Caco-2 (cell line): ENCODE measurements around the gene CSF1. TPM values are rescaled to one million over a fixed set of nuclear protein-coding genes. Genes with fewer than 3 reads are reported as not detected.

Experiments
- BruUV-seq: library from RNA; stranded (reverse); fragments of 400-500 nt; replicated peaks from 2 replicates; lab custom pipeline; 2021; lab: Mats Ljungman, UMichigan
- CTCF ChIA-PET: fragments of 300-600 bp; sonication (Branson Sonifier 250); formaldehyde crosslinking; loops from one replicate; lab custom pipeline; 2022; ENCODE audit warnings: antibody characterized with exemption; lab: Charles Lee
- POLR2A ChIA-PET: fragments of 300-600 bp; sonication (Branson Sonifier 250); formaldehyde crosslinking; loops from one replicate; lab custom pipeline; 2022; ENCODE audit warnings: antibody characterized with exemption; lab: Charles Lee
- DNase-seq, 2 experiments: peaks; one replicate each; pipeline versions ENCODE4 v3.0.0 to v3.0.0-alpha.2; 2020 to 2022
- H3K27me3 ChIP-seq: replicated peaks from 2 replicates; pipeline ENCODE4 v1.6.0; 2011; ENCODE audit warnings: low read length; ENCODE audit not compliant: control insufficient read depth, insufficient read depth
- H3K36me3 ChIP-seq: 2 replicates; pipeline ENCODE4 v1.5.1; 2011; ENCODE audit warnings: low read length; ENCODE audit not compliant: control insufficient read depth, insufficient read depth
- H3K4me1 ChIP-seq: fragments of 250-450 bp; sonication (Bioruptor Pico); 2 replicates; pipeline ENCODE4 v1.5.1; 2020; ENCODE audit warnings: mild to moderate bottlenecking
- H3K4me3 ChIP-seq: 2 replicates; pipeline ENCODE4 v1.5.1; 2011; ENCODE audit warnings: low read depth, mild to moderate bottlenecking, control low read depth, low read length
- H3K9me3 ChIP-seq: fragments of 250-450 bp; sonication (Bioruptor Pico); 2 replicates; pipeline ENCODE4 v1.5.1; 2020; ENCODE audit warnings: mild to moderate bottlenecking, moderate library complexity
- H3K27ac Mint-ChIP-seq: one replicate; pipeline ENCODE4 v1.8.0; 2022; ENCODE audit warnings: mixed read lengths; ENCODE audit not compliant: unreplicated experiment
- H3K27me3 Mint-ChIP-seq: one replicate; pipeline ENCODE4 v1.8.0; 2022; ENCODE audit warnings: mixed read lengths; ENCODE audit not compliant: insufficient read depth, unreplicated experiment
- H3K36me3 Mint-ChIP-seq: one replicate; pipeline ENCODE4 v1.8.0; 2022; ENCODE audit warnings: mild to moderate bottlenecking, mixed read lengths; ENCODE audit not compliant: insufficient read depth, unreplicated experiment
- H3K4me1 Mint-ChIP-seq: one replicate; pipeline ENCODE4 v1.8.0; 2022; ENCODE audit warnings: low read depth, mixed read lengths; ENCODE audit not compliant: unreplicated experiment
- H3K4me3 Mint-ChIP-seq: one replicate; pipeline ENCODE4 v1.8.0; 2022; ENCODE audit warnings: mild to moderate bottlenecking, moderate library complexity, mixed read lengths; ENCODE audit not compliant: unreplicated experiment
- H3K9me3 Mint-ChIP-seq: one replicate; pipeline ENCODE4 v1.8.0; 2022; ENCODE audit warnings: mixed read lengths; ENCODE audit not compliant: unreplicated experiment
- CTCF ChIP-seq, 2 experiments: fragments of 200-600 bp in 1 of 2; IDR thresholded peaks; 1 replicate in 1 of 2; 2 replicates in 1 of 2; pipeline versions ENCODE4 v1.5.1 to v1.8.0; 2011 to 2022; ENCODE audit warnings: antibody characterized with exemption in 1 of 2, control low read depth in 1 of 2, inconsistent platforms in 1 of 2, low read depth in 1 of 2, low read length in 1 of 2, mild to moderate bottlenecking in 1 of 2, moderate library complexity in 1 of 2; ENCODE audit not compliant: insufficient read depth in 1 of 2, severe bottlenecking in 1 of 2, unreplicated experiment in 1 of 2
- intact Hi-C: fragments of 100-400 bp; cut with micrococcal nuclease; formaldehyde crosslinking; loops from one replicate; pipeline ENCODE4 v1.10.0; 2022; ENCODE audit not compliant: unreplicated experiment
- total RNA-seq: library from RNA; stranded (reverse); gene quantifications from 2 replicates; pipeline ENCODE4 v1.2.3, GENCODE V29; 2022

Gene CSF1
- total RNA-seq, 1 experiment from 2014 or later = 3.9 TPM

GRCh38 chr1:109895720-109896504 is 14.7 kb upstream of the CSF1 start:
- Histone ChIP-seq H3K4me1 (peaks cover 12% of the 10 kb centered on the region), H3K27me3 (no peaks in the 10 kb centered on the region), H3K9me3 (no peaks in the 10 kb centered on the region), H3K36me3 (no peaks in the 10 kb centered on the region), H3K4me3 (no peak overlapping the region)
- no peak for TF ChIP-seq CTCF (IDR thresholded peaks at IDR 0.05; ENCODE audit: insufficient read depth in 1 of 2, low read depth in 1 of 2, low read length in 1 of 2, severe bottlenecking in 1 of 2, unreplicated experiment in 1 of 2)
- H3K27ac Mint-ChIP-seq = peak overlapping the region; percentile 58
- POLR2A ChIA-PET = no interaction called here
- H3K4me1 Mint-ChIP-seq = peaks cover 6% of the 10 kb centered on the region
- CTCF ChIA-PET = no interaction called here
- H3K36me3 Mint-ChIP-seq = no peaks in the 10 kb centered on the region
- no peak overlapping the region for H3K4me3 Mint-ChIP-seq
- H3K27me3 Mint-ChIP-seq = no peaks in the 10 kb centered on the region
- no TSS peak for BruUV-seq
- intact Hi-C loops = no loop called here
- DNase-seq = no peak
- H3K9me3 Mint-ChIP-seq = no peaks in the 10 kb centered on the region

GRCh38 chr1:109896681-109897080 is 14.0 kb upstream of the CSF1 start:
- ChIA-PET POLR2A (no interaction called here), CTCF (no interaction called here)
- H3K9me3 Mint-ChIP-seq = no peaks in the 10 kb centered on the region
- Histone ChIP-seq H3K9me3 (no peaks in the 10 kb centered on the region), H3K27me3 (no peaks in the 10 kb centered on the region), H3K4me1 (peaks cover 12% of the 10 kb centered on the region), H3K36me3 (no peaks in the 10 kb centered on the region), H3K4me3 (no peak overlapping the region)
- H3K4me3 Mint-ChIP-seq = no peak overlapping the region
- no peak for TF ChIP-seq CTCF (IDR thresholded peaks at IDR 0.05; ENCODE audit: insufficient read depth in 1 of 2, low read depth in 1 of 2, low read length in 1 of 2, severe bottlenecking in 1 of 2, unreplicated experiment in 1 of 2)
- H3K27ac Mint-ChIP-seq = no peak overlapping the region
- intact Hi-C loops = no loop called here
- DNase-seq = no peak
- BruUV-seq = no TSS peak
- no peaks in the 10 kb centered on the region for H3K27me3 Mint-ChIP-seq
- no peaks in the 10 kb centered on the region for H3K36me3 Mint-ChIP-seq
- peaks cover 6% of the 10 kb centered on the region for H3K4me1 Mint-ChIP-seq

- Histone ChIP-seq H3K4me1 (peaks cover 7% of the 10 kb centered on the region), H3K4me3 (no peak overlapping the region), H3K27me3 (no peaks in the 10 kb centered on the region), H3K36me3 (no peaks in the 10 kb centered on the region), H3K9me3 (no peaks in the 10 kb centered on the region)
- Mint-ChIP-seq H3K4me1 (peaks cover 6% of the 10 kb centered on the region), H3K27me3 (no peaks in the 10 kb centered on the region), H3K27ac (no peak overlapping the region), H3K36me3 (no peaks in the 10 kb centered on the region), H3K9me3 (no peaks in the 10 kb centered on the region), H3K4me3 (no peak overlapping the region)
- intact Hi-C loops = no loop called here
- ChIA-PET CTCF (no interaction called here), POLR2A (no interaction called here)
- TF ChIP-seq CTCF (IDR thresholded peaks at IDR 0.05; ENCODE audit: insufficient read depth in 1 of 2, low read depth in 1 of 2, low read length in 1 of 2, severe bottlenecking in 1 of 2, unreplicated experiment in 1 of 2) = no peak
- no peak for DNase-seq
- no TSS peak for BruUV-seq
These were observed 13.2 kb upstream of the CSF1 start for GRCh38 chr1:109897259-109897955.
